Measurements from ENCODE around the gene IL17C.
A peak's percentile ranks its signal among the peaks of the same experiment; 100 is the strongest.

Gene IL17C

DNA sequence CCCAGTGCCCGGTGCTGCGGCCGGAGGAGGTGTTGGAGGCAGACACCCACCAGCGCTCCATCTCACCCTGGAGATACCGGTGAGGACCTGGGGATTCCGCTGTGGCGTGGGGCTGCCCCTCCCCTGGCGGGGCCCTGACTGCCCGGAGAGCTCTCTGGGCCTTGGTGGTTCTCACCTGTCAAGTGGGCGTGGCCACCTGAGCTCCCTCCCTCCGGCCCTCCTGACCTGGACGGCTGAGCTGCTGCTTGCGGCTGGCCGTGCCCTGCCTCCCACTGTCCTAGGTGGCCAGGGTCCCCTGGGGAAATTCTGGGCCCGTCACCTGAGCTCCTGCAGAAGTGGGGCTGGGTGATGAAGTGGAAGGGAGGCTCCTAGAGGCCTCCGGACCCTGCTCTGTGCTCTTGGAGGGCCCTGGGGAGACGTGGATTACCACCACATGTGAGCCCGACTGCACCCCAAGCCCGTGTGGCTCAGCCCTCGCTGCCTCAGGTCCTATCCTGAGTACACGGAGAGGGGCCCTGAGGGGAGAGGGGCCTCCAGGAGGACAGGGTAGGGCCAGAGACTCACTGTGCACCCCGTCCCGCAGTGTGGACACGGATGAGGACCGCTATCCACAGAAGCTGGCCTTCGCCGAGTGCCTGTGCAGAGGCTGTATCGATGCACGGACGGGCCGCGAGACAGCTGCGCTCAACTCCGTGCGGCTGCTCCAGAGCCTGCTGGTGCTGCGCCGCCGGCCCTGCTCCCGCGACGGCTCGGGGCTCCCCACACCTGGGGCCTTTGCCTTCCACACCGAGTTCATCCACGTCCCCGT, 1.1 kb downstream of the IL17C start:
- DNase-seq: no peak
- no peak for TF ChIP-seq POLR2A (IDR thresholded peaks at IDR 0.05; ENCODE audit: low read length)
- TF ChIP-seq GATA1 (IDR thresholded peaks at IDR 0.05; ENCODE audit: low read depth, low read length): no peak

DNA sequence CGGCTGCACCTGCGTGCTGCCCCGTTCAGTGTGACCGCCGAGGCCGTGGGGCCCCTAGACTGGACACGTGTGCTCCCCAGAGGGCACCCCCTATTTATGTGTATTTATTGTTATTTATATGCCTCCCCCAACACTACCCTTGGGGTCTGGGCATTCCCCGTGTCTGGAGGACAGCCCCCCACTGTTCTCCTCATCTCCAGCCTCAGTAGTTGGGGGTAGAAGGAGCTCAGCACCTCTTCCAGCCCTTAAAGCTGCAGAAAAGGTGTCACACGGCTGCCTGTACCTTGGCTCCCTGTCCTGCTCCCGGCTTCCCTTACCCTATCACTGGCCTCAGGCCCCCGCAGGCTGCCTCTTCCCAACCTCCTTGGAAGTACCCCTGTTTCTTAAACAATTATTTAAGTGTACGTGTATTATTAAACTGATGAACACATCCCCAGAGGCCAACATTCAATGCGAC, 1.7 kb downstream of the IL17C start:
- TF ChIP-seq POLR2A (IDR thresholded peaks at IDR 0.05; ENCODE audit: low read length): no peak
- TF ChIP-seq GATA1 (IDR thresholded peaks at IDR 0.05; ENCODE audit: low read depth, low read length): no peak
- DNase-seq: no peak

DNA sequence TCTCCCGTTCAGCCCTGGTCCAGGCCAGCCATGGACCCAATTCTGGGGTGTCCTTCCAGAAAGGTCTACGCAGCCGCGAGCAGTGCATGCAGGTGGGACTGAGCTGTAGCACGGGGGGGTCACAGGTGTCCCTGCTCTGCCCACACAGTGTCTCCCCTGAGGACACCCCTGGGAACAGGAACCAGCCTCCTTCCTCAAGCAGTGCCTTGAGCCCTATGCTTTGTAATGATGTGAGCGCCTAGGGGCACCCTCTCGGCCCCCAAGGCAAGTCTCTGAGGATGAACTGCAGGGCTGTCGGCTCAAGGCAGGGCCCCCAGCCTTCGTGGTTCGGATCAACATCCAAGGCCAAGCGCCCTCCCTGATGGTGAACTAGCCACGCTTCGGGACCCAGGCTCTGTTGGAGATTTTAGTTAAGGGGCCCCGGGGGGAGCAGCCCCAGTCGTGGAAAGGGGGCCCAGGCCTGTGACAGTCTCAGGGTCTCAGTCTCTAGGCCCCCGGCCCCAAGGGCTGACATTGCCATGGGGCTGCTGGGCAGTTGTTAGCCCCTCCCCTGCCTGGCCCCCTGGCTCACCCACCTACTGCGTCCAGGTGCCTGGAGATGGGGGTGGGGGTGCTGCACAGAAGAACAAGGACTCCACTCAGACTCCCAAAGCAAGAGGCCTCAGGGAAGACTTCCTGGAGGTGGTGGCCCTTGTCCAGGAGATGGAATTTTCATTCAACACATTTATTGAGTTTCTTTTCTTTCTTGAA, 2.3 kb downstream of the IL17C start:
- no peak for DNase-seq
- TF ChIP-seq GATA1 (IDR thresholded peaks at IDR 0.05; ENCODE audit: low read depth, low read length): no peak
- no peak for TF ChIP-seq POLR2A (IDR thresholded peaks at IDR 0.05; ENCODE audit: low read length)

DNA sequence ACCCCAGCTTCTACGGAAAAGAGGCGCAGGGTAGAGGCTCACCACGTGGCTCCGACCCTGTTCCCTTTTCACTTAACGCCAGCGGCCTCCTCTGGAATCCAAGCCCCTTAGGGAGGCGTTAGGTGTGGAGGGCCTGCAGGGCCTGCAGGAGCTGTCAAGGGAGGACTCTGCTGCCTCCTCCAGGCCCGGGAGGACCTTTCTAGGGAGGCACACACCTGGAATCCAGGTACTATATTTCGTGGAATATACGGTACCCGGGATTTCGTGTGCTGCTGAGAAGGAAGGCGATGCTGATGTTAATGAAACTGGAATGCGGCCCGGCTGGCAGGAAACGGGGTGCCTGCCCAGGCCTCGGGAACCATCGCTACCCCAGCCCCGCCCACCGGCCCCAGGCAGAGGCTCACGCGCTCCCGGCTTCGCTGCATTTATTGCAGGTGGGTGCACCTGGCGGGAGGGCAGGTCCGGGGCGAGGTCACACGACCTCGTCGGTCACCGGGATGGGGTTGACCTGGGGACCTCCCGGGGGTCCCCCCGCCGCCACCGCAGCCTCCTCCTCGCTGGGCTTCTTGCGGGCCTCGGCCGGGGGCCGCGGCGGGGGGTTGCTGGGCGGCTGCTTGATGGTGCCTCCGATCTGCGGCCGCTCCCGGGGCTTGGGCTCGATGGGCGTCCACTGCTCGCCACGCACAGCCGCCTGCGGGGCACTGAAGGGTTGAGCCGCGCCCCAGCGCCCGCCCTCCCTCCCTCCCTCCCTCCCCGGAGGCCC, 4.7 kb downstream of the IL17C start:
- DNase-seq: no peak
- TF ChIP-seq GATA1 (IDR thresholded peaks at IDR 0.05; ENCODE audit: low read depth, low read length): no peak
- TF ChIP-seq POLR2A (IDR thresholded peaks at IDR 0.05; ENCODE audit: low read length): no peak

DNA sequence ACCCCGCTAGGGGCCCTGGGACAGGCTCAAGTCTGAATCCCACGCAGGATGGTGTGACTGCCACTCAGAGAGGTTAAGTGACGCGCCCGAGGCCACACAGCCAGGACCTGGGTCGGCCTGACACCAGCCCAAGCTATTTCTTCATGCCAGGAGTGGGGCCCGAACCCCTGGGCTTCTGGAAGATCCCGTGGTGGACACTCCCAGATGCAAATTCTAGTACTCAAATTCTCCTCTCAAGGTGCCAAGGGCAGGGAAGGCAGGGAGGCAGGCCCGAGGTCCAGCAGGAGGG, 5.2 kb downstream of the IL17C start:
- no peak for DNase-seq
- TF ChIP-seq POLR2A (IDR thresholded peaks at IDR 0.05; ENCODE audit: low read length) (no peak), GATA1 (IDR thresholded peaks at IDR 0.05; ENCODE audit: low read depth, low read length) (no peak)

DNA sequence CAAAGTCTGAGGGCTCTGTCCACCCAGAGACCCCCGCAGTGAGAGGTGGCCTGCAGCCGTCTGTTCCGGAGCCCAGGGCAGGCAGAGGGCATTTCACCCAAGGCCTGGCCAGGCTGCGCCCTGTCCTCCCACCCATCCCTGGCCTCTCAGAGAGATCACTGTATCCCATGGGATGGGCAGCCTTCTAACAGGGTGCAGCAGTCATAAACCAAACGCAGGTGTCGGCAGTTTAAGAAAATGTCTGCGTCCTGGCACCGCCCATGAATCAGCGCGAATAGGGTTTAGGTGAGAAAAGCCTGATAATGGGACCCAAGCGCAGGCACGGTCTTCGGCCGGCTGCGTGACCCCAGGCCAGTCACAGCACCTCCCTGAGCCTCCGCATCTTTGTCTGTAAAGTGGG, 7.1 kb downstream of the IL17C start:
- TF ChIP-seq GATA1 (IDR thresholded peaks at IDR 0.05; ENCODE audit: low read depth, low read length) (no peak), POLR2A (IDR thresholded peaks at IDR 0.05; ENCODE audit: low read length) (no peak)
- DNase-seq: no peak

DNA sequence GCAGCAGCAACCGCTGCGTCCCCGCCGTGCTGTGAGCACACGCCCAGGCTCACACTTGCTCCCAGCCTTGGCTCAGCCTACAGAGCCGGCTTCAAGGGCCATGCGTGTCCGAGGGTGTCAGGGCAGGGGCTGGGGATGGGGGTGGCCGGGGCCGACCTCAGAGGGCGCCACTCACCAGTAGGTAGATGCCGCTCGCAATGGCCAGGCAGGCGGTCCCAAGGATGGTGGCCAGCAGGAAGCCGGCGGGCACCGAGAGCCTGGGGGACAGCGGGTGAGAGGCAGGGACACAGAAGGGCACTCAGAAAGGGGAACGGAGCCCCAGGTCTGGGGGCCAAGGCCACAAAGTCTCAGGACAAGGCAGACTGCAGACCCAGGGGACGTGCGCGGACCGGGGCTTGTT, 7.6 kb downstream of the IL17C start:
- DNase-seq: no peak
- TF ChIP-seq POLR2A (IDR thresholded peaks at IDR 0.05; ENCODE audit: low read length) (no peak), GATA1 (IDR thresholded peaks at IDR 0.05; ENCODE audit: low read depth, low read length) (no peak)

DNA sequence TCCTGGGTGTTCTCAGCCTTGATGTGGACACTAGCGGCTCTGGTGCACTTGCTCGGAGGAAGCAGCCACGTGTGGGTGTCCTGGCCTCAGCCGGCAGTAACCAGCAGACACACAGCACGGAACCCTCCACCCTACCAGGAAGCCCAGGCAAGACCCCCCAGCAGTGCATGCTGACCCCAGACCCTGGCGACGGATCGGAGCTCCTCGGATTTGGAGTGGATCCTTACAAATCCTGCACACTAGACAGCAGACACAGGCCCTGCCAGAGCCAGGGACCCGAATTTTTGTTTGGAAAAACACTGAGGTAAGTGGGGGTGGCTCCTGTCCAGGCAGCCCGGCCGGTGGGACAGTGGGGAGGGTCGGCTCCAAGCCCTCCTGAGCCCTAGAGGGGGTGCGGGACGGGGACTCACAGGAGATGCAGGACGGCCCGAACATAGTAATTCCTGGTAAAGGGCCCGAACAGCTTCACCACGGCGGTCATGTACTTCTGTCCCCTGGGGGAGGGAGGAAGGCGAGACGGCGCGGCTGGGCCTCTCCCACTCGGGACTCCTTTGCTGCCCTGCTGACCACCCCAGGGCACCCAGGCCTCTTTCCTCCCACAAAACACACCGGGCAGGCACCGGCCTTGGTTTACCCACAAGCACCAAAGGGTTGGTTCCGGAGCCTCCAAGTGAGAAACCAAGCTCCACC, 8.1 kb downstream of the IL17C start:
- TF ChIP-seq POLR2A (IDR thresholded peaks at IDR 0.05; ENCODE audit: low read length) (no peak), GATA1 (IDR thresholded peaks at IDR 0.05; ENCODE audit: low read depth, low read length) (no peak)
- no peak for DNase-seq

DNA sequence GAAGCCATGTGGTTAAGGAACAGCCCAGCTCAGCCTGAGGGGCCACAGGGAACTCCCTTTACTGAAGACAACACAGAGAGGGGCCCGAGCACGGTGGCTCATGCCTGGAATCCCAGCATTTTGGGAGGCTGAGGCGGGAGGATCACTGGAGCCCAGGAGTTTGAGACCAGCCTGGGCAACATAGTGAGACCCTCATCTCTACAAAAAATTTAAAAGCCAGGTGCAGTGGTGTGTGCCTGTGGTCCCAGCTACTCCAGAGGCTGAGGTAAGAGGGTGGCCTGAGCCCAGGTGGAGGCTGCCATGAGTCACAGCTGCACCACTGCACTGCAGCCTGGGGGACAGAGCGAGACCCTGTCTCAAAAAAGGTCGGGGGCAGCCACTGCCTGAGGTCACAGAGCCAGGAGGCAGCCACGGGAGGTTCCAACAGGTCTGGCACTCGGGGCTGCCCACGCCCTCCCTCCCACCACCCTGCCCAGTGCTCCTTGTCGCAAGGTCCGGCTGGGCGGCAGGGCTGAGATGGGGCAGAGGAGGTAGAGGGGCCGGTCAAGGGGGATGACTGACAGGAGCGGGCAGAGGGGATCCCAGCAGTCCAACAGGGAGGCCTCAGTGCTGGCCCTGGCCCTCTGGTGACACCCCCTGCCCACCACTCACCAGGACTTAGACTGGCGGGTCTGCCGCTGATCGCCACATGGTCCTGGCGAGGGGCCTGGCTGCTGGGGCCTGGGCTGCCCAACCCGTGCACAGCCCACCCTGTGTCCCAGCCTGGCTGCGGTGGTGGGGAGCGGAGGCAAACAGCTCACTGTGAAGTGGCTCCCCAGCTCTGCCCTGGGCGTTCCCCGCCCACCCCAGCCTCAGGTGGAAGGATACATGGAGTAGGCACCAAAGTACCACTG, 9.1 kb downstream of the IL17C start:
- no peak for DNase-seq
- TF ChIP-seq POLR2A (IDR thresholded peaks at IDR 0.05; ENCODE audit: low read length) (no peak), GATA1 (IDR thresholded peaks at IDR 0.05; ENCODE audit: low read depth, low read length) (no peak)

DNA sequence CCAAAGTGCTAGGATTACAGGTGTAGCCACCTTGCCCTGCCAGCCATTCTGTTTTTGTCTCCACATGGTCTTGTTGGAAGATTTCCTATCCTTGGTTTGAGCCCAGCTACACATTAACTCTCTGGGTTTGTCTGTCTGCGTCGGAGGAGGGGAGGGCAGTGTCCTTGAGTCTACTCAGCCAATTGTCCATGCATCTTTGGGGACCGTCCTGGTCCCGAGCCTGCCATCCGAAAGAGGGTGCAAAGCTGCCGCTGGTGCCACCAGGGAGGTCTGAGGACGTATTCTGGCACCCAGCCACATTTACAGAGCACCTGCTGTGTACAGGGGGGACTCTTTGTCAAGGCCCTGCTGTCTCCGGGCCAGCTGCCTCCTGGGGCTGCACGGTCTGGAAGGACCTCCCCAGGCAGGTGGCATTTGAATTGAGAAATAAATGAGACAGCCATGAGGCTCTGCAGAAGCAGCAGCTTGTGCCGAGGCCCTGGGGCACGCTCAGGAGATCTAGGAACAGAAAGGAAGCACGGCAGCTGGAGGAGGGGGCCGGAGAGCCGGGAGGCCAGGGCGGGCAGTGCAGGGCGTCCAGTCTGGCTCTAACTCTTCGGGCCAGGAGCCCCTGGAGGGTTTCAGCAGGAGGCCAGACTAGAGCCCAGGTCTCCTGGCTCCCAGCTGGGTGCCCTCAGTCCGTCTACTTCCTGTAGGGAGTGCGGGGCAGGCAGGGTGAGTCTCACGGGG, 11.0 kb downstream of the IL17C start:
- no peak for TF ChIP-seq GATA1 (IDR thresholded peaks at IDR 0.05; ENCODE audit: low read depth, low read length)
- no peak for TF ChIP-seq POLR2A (IDR thresholded peaks at IDR 0.05; ENCODE audit: low read length)
- no peak for DNase-seq

DNA sequence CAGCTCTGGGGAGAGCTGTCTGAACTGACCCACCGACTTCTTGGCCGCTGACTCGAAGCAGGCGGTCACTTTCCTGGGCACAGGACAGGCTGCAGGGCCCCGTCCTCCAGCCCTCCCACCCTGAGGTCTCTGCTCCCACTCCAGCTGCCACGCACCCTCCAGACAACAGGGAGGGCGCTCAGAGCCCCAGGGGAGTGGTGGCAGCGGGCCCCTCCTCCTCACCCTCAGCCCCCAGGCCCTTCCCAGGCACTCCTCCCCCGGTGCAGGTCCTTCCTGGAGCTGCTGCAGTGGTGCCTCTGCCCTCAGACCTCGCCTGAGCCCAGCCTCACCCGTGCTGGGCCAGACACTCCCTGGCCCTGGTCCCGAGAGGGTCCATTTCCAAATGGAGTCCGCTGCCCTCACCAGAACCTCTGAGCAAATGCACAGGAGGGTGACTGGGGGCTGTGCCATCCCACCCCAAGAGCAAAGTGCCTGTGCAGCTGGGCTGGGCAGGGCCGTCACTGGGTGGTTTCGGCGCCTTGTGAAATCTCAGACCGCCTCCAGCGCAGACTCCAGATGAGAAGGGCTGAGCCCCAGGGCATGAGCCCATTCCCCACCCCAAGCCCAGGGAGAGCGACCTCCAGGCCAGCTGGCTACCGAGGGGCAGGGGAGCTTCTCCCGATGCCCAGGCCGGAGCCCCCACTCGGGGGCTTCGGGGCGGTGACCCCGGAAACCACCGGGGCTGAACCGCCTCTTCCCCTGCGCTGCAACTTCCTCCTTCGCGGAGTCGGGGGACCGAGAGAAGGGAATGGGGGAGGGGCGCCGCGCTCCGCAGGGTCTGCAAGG, 11.8 kb downstream of the IL17C start:
- TF ChIP-seq GATA1 (IDR thresholded peaks at IDR 0.05; ENCODE audit: low read depth, low read length) (no peak), POLR2A (IDR thresholded peaks at IDR 0.05; ENCODE audit: low read length) (no peak)
- DNase-seq: peak in 1 of 2 experiments; percentile 17
